MG63 (cell line): ENCODE data around the gene MYO7A. TPM values are rescaled to one million over a fixed set of nuclear protein-coding genes. Genes with fewer than 3 reads are reported as not detected.
A peak's percentile ranks its signal among the peaks of the same experiment; 100 is the strongest.

Experiments used
- DNase-seq: peaks from one replicate; pipeline ENCODE4 v3.0.0-alpha.2; 2020
- H3K27me3 ChIP-seq: fragments of 250-450 bp; sonication (Bioruptor Pico); 2 replicates; pipeline ENCODE4 v1.5.1; 2020; ENCODE audit warnings: mild to moderate bottlenecking, moderate library complexity
- H3K36me3 ChIP-seq: fragments of 250-450 bp; sonication (Bioruptor Pico); 2 replicates; pipeline ENCODE4 v1.5.1; 2020; ENCODE audit warnings: mild to moderate bottlenecking, moderate library complexity
- H3K4me3 ChIP-seq: fragments of 250-450 bp; sonication (Bioruptor Pico); 2 replicates; pipeline ENCODE4 v1.5.1; 2020; ENCODE audit warnings: mild to moderate bottlenecking, moderate library complexity
- H3K9me3 ChIP-seq: fragments of 250-450 bp; sonication (Bioruptor Pico); 2 replicates; pipeline ENCODE4 v1.5.1; 2020; ENCODE audit warnings: mild to moderate bottlenecking, moderate library complexity
- total RNA-seq: library from RNA; depleted of rRNA; stranded (reverse); fragments of >200 nt; shearing (Covaris generic); gene quantifications from 2 replicates; pipeline ENCODE4 v1.2.3, GENCODE V29; 2014; ENCODE audit warnings: low replicate concordance

The MYO7A gene
- total RNA-seq, 1 experiment from 2014 or later: not detected

- Histone ChIP-seq H3K36me3 (no peaks in the 10 kb centered on the region), H3K4me3 (no peak overlapping the region), H3K9me3 (no peaks in the 10 kb centered on the region), H3K27me3 (no peaks in the 10 kb centered on the region)
- DNase-seq: no peak
Measured at GRCh38 chr11:77146261-77147035, 18.4 kb downstream of the MYO7A start.

- DNase-seq: no peak
- Histone ChIP-seq H3K36me3 (no peaks in the 10 kb centered on the region), H3K9me3 (no peaks in the 10 kb centered on the region), H3K4me3 (no peak overlapping the region), H3K27me3 (no peaks in the 10 kb centered on the region)
Measured at GRCh38 chr11:77147036-77147315, 18.9 kb downstream of the MYO7A start.

GRCh38 chr11:77147668-77148321 lies 19.7 kb downstream of the MYO7A start:
- peak; percentile 54 for DNase-seq
- no peak overlapping the region for H3K4me3 ChIP-seq
- H3K27me3 ChIP-seq: no peaks in the 10 kb centered on the region
- H3K36me3 ChIP-seq: no peaks in the 10 kb centered on the region
- no peaks in the 10 kb centered on the region for H3K9me3 ChIP-seq

GRCh38 chr11:77148963-77149715 lies 21.1 kb downstream of the MYO7A start:
- Histone ChIP-seq H3K36me3 (no peaks in the 10 kb centered on the region), H3K27me3 (no peaks in the 10 kb centered on the region), H3K4me3 (no peak overlapping the region), H3K9me3 (no peaks in the 10 kb centered on the region)
- DNase-seq: no peak

- DNase-seq: no peak
- Histone ChIP-seq H3K9me3 (no peaks in the 10 kb centered on the region), H3K36me3 (no peaks in the 10 kb centered on the region), H3K4me3 (no peak overlapping the region), H3K27me3 (no peaks in the 10 kb centered on the region)
Measured at GRCh38 chr11:77149716-77150392, 21.8 kb downstream of the MYO7A start.

- no peaks in the 10 kb centered on the region for H3K9me3 ChIP-seq
- H3K36me3 ChIP-seq: no peaks in the 10 kb centered on the region
- H3K4me3 ChIP-seq: no peak overlapping the region
- H3K27me3 ChIP-seq: no peaks in the 10 kb centered on the region
- no peak for DNase-seq
Measured at GRCh38 chr11:77150836-77151235, 22.8 kb downstream of the MYO7A start.

GRCh38 chr11:77151804-77152509 lies 23.9 kb downstream of the MYO7A start:
- no peak for DNase-seq
- no peak overlapping the region for H3K4me3 ChIP-seq
- no peaks in the 10 kb centered on the region for H3K36me3 ChIP-seq
- H3K9me3 ChIP-seq: no peaks in the 10 kb centered on the region
- H3K27me3 ChIP-seq: no peaks in the 10 kb centered on the region

GRCh38 chr11:77152846-77153245 lies 24.8 kb downstream of the MYO7A start:
- no peak for DNase-seq
- no peaks in the 10 kb centered on the region for H3K36me3 ChIP-seq
- H3K9me3 ChIP-seq: no peaks in the 10 kb centered on the region
- no peaks in the 10 kb centered on the region for H3K27me3 ChIP-seq
- H3K4me3 ChIP-seq: no peak overlapping the region

GRCh38 chr11:77153276-77154185 lies 25.5 kb downstream of the MYO7A start:
- Histone ChIP-seq H3K27me3 (no peaks in the 10 kb centered on the region), H3K36me3 (no peaks in the 10 kb centered on the region), H3K4me3 (no peak overlapping the region), H3K9me3 (no peaks in the 10 kb centered on the region)
- no peak for DNase-seq

- Histone ChIP-seq H3K9me3 (no peaks in the 10 kb centered on the region), H3K36me3 (no peaks in the 10 kb centered on the region), H3K4me3 (no peak overlapping the region), H3K27me3 (no peaks in the 10 kb centered on the region)
- peak; percentile 74 for DNase-seq
Measured at GRCh38 chr11:77154381-77155081, 26.5 kb downstream of the MYO7A start.

GRCh38 chr11:77155082-77155475 lies 27.0 kb downstream of the MYO7A start:
- Histone ChIP-seq H3K27me3 (no peaks in the 10 kb centered on the region), H3K36me3 (no peaks in the 10 kb centered on the region), H3K9me3 (no peaks in the 10 kb centered on the region), H3K4me3 (no peak overlapping the region)
- DNase-seq: no peak

GRCh38 chr11:77155556-77156130 lies 27.6 kb downstream of the MYO7A start:
- DNase-seq: no peak
- Histone ChIP-seq H3K36me3 (no peaks in the 10 kb centered on the region), H3K4me3 (no peak overlapping the region), H3K27me3 (no peaks in the 10 kb centered on the region), H3K9me3 (no peaks in the 10 kb centered on the region)

GRCh38 chr11:77156396-77157195 lies 28.6 kb downstream of the MYO7A start:
- Histone ChIP-seq H3K4me3 (no peak overlapping the region), H3K9me3 (no peaks in the 10 kb centered on the region), H3K36me3 (no peaks in the 10 kb centered on the region), H3K27me3 (no peaks in the 10 kb centered on the region)
- no peak for DNase-seq

- no peaks in the 10 kb centered on the region for H3K9me3 ChIP-seq
- H3K27me3 ChIP-seq: no peaks in the 10 kb centered on the region
- no peak overlapping the region for H3K4me3 ChIP-seq
- no peak for DNase-seq
- H3K36me3 ChIP-seq: no peaks in the 10 kb centered on the region
Measured at GRCh38 chr11:77158041-77158695, 30.1 kb downstream of the MYO7A start.
